Stimulated activated CD4-positive, alpha-beta T cell treated with anti-CD3 and anti-CD28 coated beads, TNF-alpha, amount 100 ng/mL, for 1 hour (primary cell): ENCODE measurements around the gene RTL5.

Experiments used
- DNase-seq, 3 donors: peaks; one replicate each; pipeline ENCODE4 v3.0.0-alpha.2; 2020; ENCODE audit warnings: low read depth in 3 of 3, low spot score in 1 of 3

RTL5 gene

DNA sequence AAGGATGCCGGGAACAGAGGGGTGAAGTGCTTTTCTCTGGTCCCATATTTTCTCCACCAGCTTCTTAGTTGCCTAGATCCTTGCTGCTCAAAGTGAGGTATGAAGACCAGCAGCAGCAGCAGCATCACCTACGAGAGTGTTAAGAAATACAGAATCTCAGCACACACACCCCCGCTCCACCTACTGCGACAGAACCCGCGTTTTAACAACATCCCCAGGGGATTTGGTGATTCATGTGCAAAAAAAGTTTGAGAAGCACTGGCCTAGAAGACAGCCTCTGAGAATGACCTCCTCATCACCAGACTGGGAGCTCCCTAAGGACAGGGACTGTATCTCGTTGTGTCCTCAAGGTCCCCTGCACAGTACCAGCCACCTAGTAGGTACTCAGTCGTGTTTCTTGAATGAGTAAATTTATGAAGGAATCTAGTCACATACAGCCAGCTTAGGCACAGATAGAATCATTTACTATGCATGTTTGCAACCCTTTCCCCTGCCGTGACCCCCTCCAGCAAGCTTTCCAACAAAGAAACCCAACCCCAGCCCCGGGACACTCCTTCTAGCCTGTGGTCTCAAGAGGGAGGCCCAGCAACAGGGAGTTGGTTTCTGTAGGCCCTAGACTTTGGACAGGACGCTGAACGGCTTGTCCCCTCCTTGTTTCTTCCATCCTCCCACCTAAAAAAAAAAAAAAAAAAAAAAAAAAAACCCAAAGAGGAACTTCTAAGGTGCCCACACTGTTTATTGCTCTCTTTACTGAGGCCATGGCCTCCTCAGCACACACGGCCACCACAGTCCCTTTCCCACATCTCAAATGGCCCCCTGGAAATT is 21.5 kb downstream of the RTL5 start:
- no peak for DNase-seq

DNA sequence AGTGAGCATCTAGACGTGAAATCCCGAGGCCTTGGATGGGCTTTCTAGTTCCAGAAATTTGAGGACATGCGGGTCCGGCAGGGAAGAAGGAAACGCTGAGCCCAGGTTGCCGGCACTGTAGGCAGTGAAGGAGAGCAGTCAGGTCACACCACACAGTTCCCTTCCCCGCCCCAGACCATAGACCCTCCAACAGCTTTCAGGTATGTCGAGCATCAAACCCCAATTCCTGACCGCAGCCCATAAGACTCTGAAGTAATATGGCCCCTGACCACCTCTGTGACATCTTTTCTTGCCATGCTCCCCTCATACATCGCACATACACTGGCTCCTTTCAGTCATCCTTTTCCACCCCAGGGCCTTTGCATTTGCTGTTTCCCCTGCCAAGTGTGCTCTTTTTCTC is 23.0 kb downstream of the RTL5 start:
- no peak for DNase-seq

DNA sequence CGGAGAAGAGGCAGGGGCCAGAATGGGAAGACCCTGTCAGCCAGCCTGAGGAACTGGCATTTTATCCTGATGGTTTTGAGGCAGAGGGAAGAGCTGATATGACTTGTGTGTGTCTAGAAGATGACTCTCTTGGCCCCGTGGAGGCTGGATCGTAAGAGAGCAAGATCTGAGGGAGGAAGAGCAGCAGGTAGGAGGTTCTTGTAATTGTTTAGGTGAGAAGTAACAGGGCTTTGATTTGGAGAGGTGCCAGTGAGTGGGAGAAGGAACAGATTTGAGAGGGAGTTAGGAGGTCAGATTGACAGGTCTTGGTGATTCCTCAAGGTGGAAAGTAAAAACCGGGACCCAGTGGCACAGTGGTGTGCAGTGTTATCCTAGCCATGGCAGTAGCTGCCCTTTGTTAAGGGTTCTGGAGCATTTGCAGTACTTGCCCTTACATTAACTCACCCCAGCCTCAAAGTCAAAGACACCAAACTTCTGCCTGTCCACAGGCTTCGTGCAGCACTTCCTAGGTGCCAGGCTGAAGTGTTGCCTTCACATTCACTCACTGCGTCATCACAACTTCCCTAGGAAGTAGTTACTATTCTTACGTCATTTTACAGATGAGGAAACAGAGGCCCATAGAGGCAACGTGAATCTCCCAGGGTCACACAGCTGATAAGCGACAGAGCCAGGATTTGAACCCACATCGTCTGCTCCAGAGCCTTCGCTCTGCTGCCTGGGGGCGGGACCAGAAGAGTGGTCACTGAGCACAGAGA is 23.7 kb downstream of the RTL5 start:
- DNase-seq, result no peak

DNA sequence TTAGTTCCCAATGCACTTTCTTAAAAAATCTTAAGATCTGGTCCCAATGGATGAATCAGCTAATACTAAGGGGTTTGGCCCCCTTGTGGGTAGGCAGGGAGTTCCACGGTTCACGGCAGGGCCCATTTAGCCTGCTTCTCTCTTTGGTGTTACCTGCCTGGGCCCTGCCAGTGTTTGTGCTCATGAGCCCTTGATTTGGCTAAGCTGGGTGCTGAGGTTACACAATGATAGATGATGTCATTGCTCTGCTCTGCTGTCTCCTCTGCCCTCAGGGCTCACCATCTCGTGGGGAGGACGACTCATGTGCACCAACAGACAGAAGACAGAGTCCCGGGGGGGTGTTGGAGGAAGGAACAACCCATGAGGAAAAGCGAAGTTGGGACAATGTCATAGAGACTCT is 24.4 kb downstream of the RTL5 start:
- no peak for DNase-seq

GRCh38 chrX:72105436-72105835 is 26.3 kb downstream of the RTL5 start:
- no peak for DNase-seq

GRCh38 chrX:72102760-72103159 is 29.0 kb downstream of the RTL5 start:
- DNase-seq, result no peak

DNA sequence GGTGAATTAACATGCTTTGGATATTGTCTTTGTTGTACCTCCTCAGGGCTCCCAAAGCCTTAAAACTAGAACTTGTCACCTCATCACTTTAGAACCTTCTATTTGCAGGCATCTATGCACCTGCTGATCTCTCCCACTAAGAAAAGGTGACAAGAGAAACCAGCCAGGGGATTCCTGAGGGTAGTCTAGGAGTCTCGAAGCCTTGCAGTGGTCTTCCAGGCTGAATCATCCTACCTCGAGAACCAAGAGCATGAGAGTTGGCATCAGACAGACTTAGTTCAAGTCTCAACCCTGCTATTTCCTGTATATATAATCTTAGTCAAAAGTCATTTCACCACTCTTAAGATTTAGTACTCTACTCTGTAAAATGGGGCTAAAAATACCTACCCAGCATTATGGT is 29.6 kb downstream of the RTL5 start:
- no peak for DNase-seq

DNA sequence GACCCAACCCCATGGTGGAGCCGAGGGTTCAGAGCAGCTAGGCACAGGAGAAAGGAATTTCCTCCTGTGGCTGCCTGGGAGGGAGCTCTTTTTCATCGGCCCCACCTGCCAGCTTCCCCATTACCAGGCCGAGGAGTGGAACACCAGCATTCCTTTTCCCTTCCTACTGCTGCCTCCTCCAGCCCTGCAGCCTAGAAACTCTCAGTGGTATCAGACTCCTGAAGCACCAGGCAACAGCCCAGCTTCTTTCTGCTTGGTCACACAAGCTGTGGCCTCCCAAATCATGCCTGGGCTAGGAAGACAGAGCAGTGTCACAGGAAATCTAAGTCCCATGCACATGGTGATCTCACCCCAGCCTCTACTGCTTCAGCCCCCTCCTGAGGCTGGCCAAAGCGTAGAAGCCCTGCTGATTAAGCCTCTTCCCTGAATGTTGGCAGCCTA is 30.1 kb downstream of the RTL5 start:
- DNase-seq, result no peak

GRCh38 chrX:72100824-72101351 is 30.8 kb downstream of the RTL5 start:
- peak in 1 of 3 donors; percentile 42 for DNase-seq

- no peak for DNase-seq
Measured at GRCh38 chrX:72100051-72100755, 31.5 kb downstream of the RTL5 start.

DNA sequence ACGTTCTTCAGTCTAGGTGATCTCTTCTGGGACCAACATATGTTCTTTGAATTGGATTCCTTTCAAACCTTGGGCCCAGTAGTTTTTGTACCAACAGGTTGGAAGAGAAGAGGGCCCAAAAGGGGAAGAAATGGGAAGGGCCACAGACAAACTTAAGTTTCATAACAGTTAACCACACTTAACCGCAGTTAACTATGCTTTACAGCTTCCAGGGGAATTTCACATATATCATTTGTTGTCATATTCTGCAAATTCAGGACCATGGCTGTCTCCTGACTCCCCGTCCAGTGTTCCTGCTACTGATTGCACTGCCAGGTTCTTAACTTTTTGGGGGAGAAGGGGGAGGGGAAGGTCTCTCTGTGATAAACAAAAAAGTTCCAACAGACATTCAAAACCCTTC is 34.6 kb downstream of the RTL5 start:
- no peak for DNase-seq

GRCh38 chrX:72095370-72095769 is 36.3 kb downstream of the RTL5 start:
- DNase-seq, result no peak

DNA sequence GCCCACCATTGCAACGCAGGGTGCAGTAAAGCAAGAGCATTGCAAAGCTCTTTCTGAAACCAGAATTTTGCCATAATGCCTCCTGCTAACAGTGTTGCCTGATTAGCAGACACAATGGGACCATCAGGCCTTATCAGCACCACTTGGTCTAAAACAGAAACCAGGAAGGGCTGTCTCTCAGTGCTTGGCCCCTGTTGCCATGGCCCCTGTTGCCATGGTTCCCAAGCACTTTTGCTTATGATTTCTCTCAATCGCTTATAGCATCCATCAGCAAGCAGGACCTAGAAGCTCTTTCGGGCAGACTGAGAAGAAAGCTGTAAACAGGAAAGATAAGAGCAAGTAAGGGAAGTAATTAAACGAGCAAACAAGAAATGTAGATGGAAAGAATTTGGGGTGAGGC is 36.8 kb downstream of the RTL5 start:
- DNase-seq, result peak in 2 of 3 donors; percentile 27 to 29

DNA sequence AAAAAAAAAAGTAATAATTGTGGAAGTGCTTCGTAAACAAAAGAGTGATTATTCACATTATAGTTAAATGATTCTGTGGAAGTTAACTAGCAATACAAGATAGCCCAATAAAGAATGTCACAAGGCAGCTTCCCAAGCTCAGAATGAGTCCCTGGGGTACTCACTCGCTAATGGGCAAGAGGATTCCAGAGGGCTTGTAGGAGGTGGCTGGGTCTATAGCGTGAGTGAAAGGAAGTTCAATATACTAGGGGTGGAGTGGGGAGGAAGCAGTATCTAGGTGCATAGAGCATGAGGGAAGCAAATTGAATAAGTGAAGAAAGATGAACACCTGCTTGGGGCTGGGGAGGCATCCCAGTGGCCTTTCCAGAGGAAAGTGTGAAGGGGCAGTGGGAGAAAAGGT is 42.5 kb downstream of the RTL5 start:
- DNase-seq, result no peak

DNA sequence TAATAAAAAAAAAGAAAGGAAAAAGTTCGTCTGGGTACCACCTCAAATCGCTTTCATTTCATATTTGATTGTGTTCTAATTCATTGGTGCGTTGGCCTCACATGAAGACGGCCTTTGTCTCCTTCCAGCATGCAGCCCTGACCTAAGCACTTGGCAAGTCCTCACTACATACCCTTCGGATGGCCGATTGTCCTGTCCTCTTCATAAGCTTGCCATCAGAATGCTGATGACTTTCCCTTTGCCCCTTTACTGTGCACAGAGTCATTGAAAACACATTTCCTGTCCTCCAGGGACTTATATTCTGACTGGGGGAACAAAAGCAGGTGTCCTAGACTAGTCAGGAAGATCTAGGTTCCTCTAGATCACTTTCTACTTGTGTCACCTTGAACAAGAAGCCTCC is 43.0 kb downstream of the RTL5 start:
- no peak for DNase-seq

DNA sequence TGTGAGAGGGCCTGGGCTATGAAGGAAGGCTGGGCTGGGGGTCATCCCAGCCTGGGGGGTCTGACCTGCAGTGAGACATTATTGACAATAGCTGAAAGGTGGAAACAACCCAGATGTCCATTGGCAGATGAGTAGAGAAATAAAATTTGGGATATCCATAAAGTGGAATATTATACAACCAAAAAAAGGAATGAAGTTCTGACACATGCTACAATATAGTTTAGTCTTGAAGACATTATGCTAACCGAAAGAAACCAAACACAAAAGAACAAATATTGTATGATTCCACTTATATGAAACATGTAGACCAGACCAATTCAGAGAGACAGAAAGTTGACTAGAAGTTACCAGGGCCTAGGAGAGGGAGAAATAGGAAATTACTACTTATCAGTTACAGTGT is 44.7 kb downstream of the RTL5 start:
- no peak for DNase-seq

DNA sequence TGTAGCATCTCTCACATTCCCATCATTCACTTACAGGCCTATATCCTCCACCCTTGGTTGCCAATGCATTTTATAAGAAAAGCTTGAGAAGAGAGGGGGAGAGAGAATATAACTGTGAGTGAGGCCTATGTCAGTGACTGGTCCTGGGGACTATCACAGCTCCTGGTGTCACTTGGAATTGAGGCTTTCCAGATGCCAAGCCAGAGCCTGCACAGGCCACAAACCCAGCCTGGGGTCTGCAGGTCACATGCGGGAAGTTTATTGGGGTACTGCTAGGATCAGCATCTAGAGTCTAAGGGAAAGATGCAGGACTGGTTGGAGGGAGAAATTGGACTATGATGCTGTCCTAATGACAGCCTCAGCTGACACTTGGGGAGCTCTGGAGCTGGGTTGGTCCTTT is 47.6 kb downstream of the RTL5 start:
- no peak for DNase-seq

- DNase-seq, result no peak
Measured at GRCh38 chrX:72083291-72083690, 48.4 kb downstream of the RTL5 start.

DNA sequence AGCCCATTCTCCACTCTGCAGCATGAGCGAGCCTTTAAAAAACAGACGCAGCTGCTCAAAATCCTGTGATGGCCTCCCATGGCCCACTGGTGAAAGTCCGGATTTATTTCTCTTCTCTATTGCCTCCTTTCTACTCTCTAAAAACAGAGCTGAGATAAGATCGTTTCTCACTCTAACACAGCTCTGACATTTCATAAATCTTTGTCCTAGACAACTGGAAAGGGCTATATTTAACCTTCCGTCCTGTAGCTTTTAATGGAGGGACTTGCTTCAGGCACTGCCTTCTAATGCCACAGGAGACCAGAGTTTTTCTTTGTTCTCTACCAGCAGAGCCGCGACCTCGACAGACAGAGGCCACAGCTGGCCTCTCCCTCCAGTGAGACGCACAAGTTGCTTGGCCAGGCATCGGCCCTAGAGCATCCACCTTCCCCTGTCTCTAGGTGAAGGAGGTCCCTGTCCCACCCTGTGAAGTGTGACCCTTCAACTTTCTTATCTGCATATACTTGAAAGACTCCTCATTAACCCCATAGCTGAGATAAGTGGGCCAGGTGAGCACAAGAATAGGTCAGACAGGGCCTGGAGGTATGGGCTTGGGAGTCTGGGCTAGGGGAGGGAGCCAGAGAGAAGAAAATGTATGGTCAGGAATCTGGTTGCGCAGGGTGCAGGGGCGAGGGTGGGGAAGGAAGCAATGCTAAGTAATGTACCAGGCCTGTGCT is 50.0 kb downstream of the RTL5 start:
- DNase-seq, result no peak

DNA sequence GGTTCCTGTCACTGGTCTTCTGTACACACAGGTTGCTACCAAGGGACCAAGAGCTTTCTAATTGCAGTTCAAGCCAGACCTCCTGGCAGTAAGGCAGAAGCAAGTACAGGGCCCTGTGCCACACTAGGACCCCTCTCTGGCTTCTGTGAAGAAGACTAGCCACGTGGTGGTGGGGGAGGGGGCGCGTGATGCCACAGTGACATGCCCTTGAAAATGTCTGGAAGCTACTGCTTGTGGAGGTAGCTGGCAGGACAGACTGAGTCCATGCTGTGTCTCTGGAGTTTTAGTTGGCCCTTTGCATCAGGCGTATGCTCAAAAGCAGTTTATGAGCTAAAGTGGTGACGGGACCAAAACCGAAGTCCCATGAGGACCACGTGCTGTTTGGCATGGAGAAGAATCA is 50.9 kb downstream of the RTL5 start:
- DNase-seq, result no peak

- no peak for DNase-seq
Measured at GRCh38 chrX:72080150-72080549, 51.6 kb downstream of the RTL5 start.
